ENCODE measurements around the gene PIP4K2A. TPM values are rescaled to one million over a fixed set of nuclear protein-coding genes. Genes with fewer than 3 reads are reported as not detected.

Gene PIP4K2A
- total and polyA plus RNA-seq, 2 of the 8 experiments (the other 6 are each of a cell fraction or from before 2014, with no cell fraction given): 19.0 to 60.9 TPM

- TF ChIP-seq HDAC6 (IDR thresholded peaks at IDR 0.05; ENCODE audit: low read depth, low read length) (no peak), ASH2L (IDR thresholded peaks at IDR 0.05; ENCODE audit: low read length) (no peak)
These were observed 31.3 kb downstream of the PIP4K2A start (continued) for GRCh38 chr10:22683140-22683389.

Measured in H1 (cell line).